Measurements from ENCODE around the gene VPS13D.
"Not testable (repeated sequence)": the region's sequence is repeated elsewhere in the genome, so short reads cannot be mapped to it uniquely, and the experiment has no call there.

VPS13D gene

GRCh38 chr1:12285496-12286143 lies 55.8 kb downstream of the VPS13D start:
- DNase-seq (ENCODE audit: low read depth in 3 of 3, low spot score in 1 of 3): no peak

- DNase-seq (ENCODE audit: low read depth in 3 of 3, low spot score in 1 of 3): no peak
These were observed 58.0 kb downstream of the VPS13D start for GRCh38 chr1:12287869-12288268.

GRCh38 chr1:12290828-12291227 lies 61.0 kb downstream of the VPS13D start:
- DNase-seq (ENCODE audit: low read depth in 3 of 3, low spot score in 1 of 3): no peak

GRCh38 chr1:12293416-12293815 lies 63.6 kb downstream of the VPS13D start:
- DNase-seq (ENCODE audit: low read depth in 3 of 3, low spot score in 1 of 3): no peak

GRCh38 chr1:12294076-12294475 lies 64.2 kb downstream of the VPS13D start:
- DNase-seq (ENCODE audit: low read depth in 3 of 3, low spot score in 1 of 3): no peak

- no peak for DNase-seq (ENCODE audit: low read depth in 3 of 3, low spot score in 1 of 3)
These were observed 66.2 kb downstream of the VPS13D start for GRCh38 chr1:12296016-12296415.

- no peak for DNase-seq (ENCODE audit: low read depth in 3 of 3, low spot score in 1 of 3)
These were observed 66.8 kb downstream of the VPS13D start for GRCh38 chr1:12296623-12297022.

- DNase-seq (ENCODE audit: low read depth in 3 of 3, low spot score in 1 of 3): no peak
These were observed 70.9 kb downstream of the VPS13D start for GRCh38 chr1:12300706-12301105.

- no peak for DNase-seq (ENCODE audit: low read depth in 3 of 3, low spot score in 1 of 3)
These were observed 71.8 kb downstream of the VPS13D start for GRCh38 chr1:12301518-12302237.

GRCh38 chr1:12302798-12303447 lies 73.1 kb downstream of the VPS13D start:
- no peak for DNase-seq (ENCODE audit: low read depth in 3 of 3, low spot score in 1 of 3)

GRCh38 chr1:12305377-12305776 lies 75.5 kb downstream of the VPS13D start:
- no peak for DNase-seq (ENCODE audit: low read depth in 3 of 3, low spot score in 1 of 3)

- no peak for DNase-seq (ENCODE audit: low read depth in 3 of 3, low spot score in 1 of 3)
These were observed 80.2 kb downstream of the VPS13D start for GRCh38 chr1:12309783-12310742.

GRCh38 chr1:12314333-12314903 lies 84.6 kb downstream of the VPS13D start:
- no peak for DNase-seq (ENCODE audit: low read depth in 3 of 3, low spot score in 1 of 3)

- no peak for DNase-seq (ENCODE audit: low read depth in 3 of 3, low spot score in 1 of 3)
These were observed 85.3 kb downstream of the VPS13D start for GRCh38 chr1:12315146-12315545.

GRCh38 chr1:12316331-12316730 lies 86.5 kb downstream of the VPS13D start:
- DNase-seq (ENCODE audit: low read depth in 3 of 3, low spot score in 1 of 3): no peak

GRCh38 chr1:12320486-12320885 lies 90.7 kb downstream of the VPS13D start:
- no peak for DNase-seq (ENCODE audit: low read depth in 3 of 3, low spot score in 1 of 3)

GRCh38 chr1:12324423-12324822 lies 94.6 kb downstream of the VPS13D start:
- no peak for DNase-seq (ENCODE audit: low read depth in 3 of 3, low spot score in 1 of 3)

- not testable (repeated sequence) for DNase-seq (ENCODE audit: low read depth in 3 of 3, low spot score in 1 of 3)
These were observed 95.1 kb downstream of the VPS13D start for GRCh38 chr1:12324973-12325372.

GRCh38 chr1:12326986-12327385 lies 97.2 kb downstream of the VPS13D start:
- DNase-seq (ENCODE audit: low read depth in 3 of 3, low spot score in 1 of 3): no peak

GRCh38 chr1:12327566-12327965 lies 97.7 kb downstream of the VPS13D start:
- no peak for DNase-seq (ENCODE audit: low read depth in 3 of 3, low spot score in 1 of 3)
